Stimulated activated CD4-positive, alpha-beta T cell treated with anti-CD3 and anti-CD28 coated beads, Interleukin-2, amount 100 ng/mL, for 48 hours (primary cell): ENCODE results near the gene SHB.
A peak's percentile ranks its signal among the peaks of the same experiment; 100 is the strongest.
"Not testable (repeated sequence)": the region's sequence is repeated elsewhere in the genome, so short reads cannot be mapped to it uniquely, and the experiment has no call there.

Experiments used
- DNase-seq, 2 donors: peaks; one replicate each; pipeline ENCODE4 v3.0.0-alpha.2; 2020

SHB gene

GRCh38 chr9:37914154-37914551 lies 154.9 kb downstream of the SHB start:
- DNase-seq = no peak

GRCh38 chr9:37913480-37914153 lies 155.4 kb downstream of the SHB start:
- DNase-seq = peak; percentile 85

- DNase-seq = no peak
These were observed 157.8 kb downstream of the SHB start for GRCh38 chr9:37911271-37911681.

- no peak for DNase-seq
These were observed 158.8 kb downstream of the SHB start for GRCh38 chr9:37910271-37910670.

- DNase-seq = not testable (repeated sequence)
These were observed 159.2 kb downstream of the SHB start for GRCh38 chr9:37909836-37910235.

GRCh38 chr9:37909326-37909725 lies 159.7 kb downstream of the SHB start:
- DNase-seq = no peak

- DNase-seq = no peak
These were observed 160.3 kb downstream of the SHB start for GRCh38 chr9:37908698-37909186.

GRCh38 chr9:37908283-37908682 lies 160.7 kb downstream of the SHB start:
- no peak for DNase-seq

GRCh38 chr9:37906312-37907239 lies 162.5 kb downstream of the SHB start:
- DNase-seq = no peak

GRCh38 chr9:37905776-37906175 lies 163.3 kb downstream of the SHB start:
- DNase-seq = no peak

- no peak for DNase-seq
These were observed 163.9 kb downstream of the SHB start for GRCh38 chr9:37905131-37905505.

GRCh38 chr9:37904445-37905130 lies 164.4 kb downstream of the SHB start:
- DNase-seq = no peak

GRCh38 chr9:37903647-37904444 lies 165.2 kb downstream of the SHB start, which contains the start of gene SLC25A51:
Gene SLC25A51, minus strand, starts transcription at chr9:37904127. Its CDS starts 15,577 bp downstream, at chr9:37888550.
- DNase-seq = peak; percentile 96

GRCh38 chr9:37902796-37903646 lies 166.0 kb downstream of the SHB start:
- DNase-seq = no peak

- no peak for DNase-seq
These were observed 166.9 kb downstream of the SHB start for GRCh38 chr9:37902131-37902530.

GRCh38 chr9:37899041-37899440 lies 170.0 kb downstream of the SHB start:
- no peak for DNase-seq

- no peak for DNase-seq
These were observed 171.4 kb downstream of the SHB start for GRCh38 chr9:37897665-37898064.

GRCh38 chr9:37892063-37892462 lies 177.0 kb downstream of the SHB start:
- no peak for DNase-seq

GRCh38 chr9:37891042-37891441 lies 178.0 kb downstream of the SHB start:
- not testable (repeated sequence) for DNase-seq

GRCh38 chr9:37889536-37889935 lies 179.5 kb downstream of the SHB start:
- DNase-seq = no peak

- not testable (repeated sequence) for DNase-seq
These were observed 180.9 kb downstream of the SHB start for GRCh38 chr9:37887977-37888583.
